ENCODE results near the gene TRPC4. TPM values are rescaled to one million over a fixed set of nuclear protein-coding genes. Genes with fewer than 3 reads are reported as not detected.
"Not testable (repeated sequence)": the region's sequence is repeated elsewhere in the genome, so short reads cannot be mapped to it uniquely, and the experiment has no call there.

The TRPC4 gene
- polyA plus RNA-seq, 1 experiment, result 1.8 TPM

DNA sequence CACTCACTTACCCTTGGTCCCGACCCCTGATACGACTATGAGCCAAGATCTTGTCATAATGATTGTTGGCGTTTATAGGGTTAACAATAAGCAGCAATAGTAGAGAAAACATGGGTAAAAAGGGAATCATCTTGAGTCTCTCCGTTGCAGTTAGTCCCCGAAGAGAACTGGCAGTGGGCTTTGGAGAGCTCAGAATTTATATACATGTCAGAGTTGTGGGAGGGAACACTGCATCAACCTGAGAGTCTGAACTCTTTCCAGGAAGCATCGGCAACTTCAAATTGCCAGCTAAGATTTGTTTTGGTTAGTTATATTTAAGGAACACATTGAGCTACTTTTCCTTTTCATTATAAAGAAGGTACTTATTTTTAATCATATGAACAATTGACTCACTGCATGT, 271.0 kb downstream of the TRPC4 start, which contains the start of gene POSTN:
Gene POSTN, minus strand, starts transcription at position 172 of the 400 bp plus-strand sequence. Its CDS starts 42 bp downstream, at position 130.
- Histone ChIP-seq H3K9me3 (ENCODE audit: control insufficient read depth, insufficient read depth, low read length) (no peaks in the 10 kb centered on the region), H3K27ac (ENCODE audit: low read depth, low read length) (no peak within 1 kb of the TSS), H3K4me3 (ENCODE audit: low read depth, low read length) (peak within 1 kb of the TSS; percentile 60), H3K27me3 (ENCODE audit: control insufficient read depth, insufficient read depth, low read length) (no peaks in the 10 kb centered on the region)
- ChIA-PET POLR2A (interaction anchor here (1.1 kb wide), 1 partner anchor 19 kb away, joined by 6 read pairs; no protein-coding TSS in a partner anchor), CTCF (interaction anchor here (0.6 to 3.1 kb wide), 7 partner anchors 10 to 490 kb away, joined by 3 to 20 read pairs (median 3); no protein-coding TSS in a partner anchor)
- no peak for TF ChIP-seq CTCF (IDR thresholded peaks at IDR 0.05; ENCODE audit: low read depth, low read length)
- DNase-seq (ENCODE audit: low read depth, low spot score), result no peak

GRCh38 chr13:37597477-37598025, 272.0 kb downstream of the TRPC4 start:
- CTCF ChIA-PET, result interaction anchor here (3.1 kb wide), 1 partner anchor 489 kb away, joined by 20 read pairs; no protein-coding TSS in a partner anchor
- no peaks in the 10 kb centered on the region for H3K9me3 ChIP-seq (ENCODE audit: control insufficient read depth, insufficient read depth, low read length)
- no peak for DNase-seq (ENCODE audit: low read depth, low spot score)
- no peak for TF ChIP-seq CTCF (IDR thresholded peaks at IDR 0.05; ENCODE audit: low read depth, low read length)
- H3K27me3 ChIP-seq (ENCODE audit: control insufficient read depth, insufficient read depth, low read length), result no peaks in the 10 kb centered on the region
- no peak overlapping the region for H3K27ac ChIP-seq (ENCODE audit: low read depth, low read length)
- POLR2A ChIA-PET, result no interaction called here
- H3K4me3 ChIP-seq (ENCODE audit: low read depth, low read length), result peak overlapping the region; percentile 60

DNA sequence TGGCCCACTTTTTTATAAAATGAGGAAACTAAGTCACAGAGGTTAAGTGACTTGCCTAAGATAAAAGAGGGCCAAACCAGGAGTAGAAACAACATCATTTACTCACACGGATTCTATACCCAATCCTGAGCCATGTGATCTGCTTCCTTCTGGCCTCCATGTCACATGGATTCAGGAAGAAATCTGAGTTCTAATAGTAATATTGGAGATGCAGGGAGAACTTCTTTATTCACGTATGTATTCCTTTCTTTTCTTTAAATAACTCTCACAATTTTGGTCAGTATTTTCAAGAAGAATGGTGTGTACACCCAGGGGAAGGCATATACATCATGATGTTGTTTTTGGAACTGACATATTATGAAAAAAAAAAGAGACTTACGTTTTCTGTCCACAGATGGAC, 272.8 kb downstream of the TRPC4 start:
- POLR2A ChIA-PET, result no interaction called here
- Histone ChIP-seq H3K27me3 (ENCODE audit: control insufficient read depth, insufficient read depth, low read length) (no peaks in the 10 kb centered on the region), H3K4me3 (ENCODE audit: low read depth, low read length) (peak overlapping the region; percentile 60), H3K27ac (ENCODE audit: low read depth, low read length) (no peak overlapping the region), H3K9me3 (ENCODE audit: control insufficient read depth, insufficient read depth, low read length) (no peaks in the 10 kb centered on the region)
- DNase-seq (ENCODE audit: low read depth, low spot score), result no peak
- CTCF ChIA-PET, result no interaction called here
- TF ChIP-seq CTCF (IDR thresholded peaks at IDR 0.05; ENCODE audit: low read depth, low read length), result no peak

- ChIA-PET CTCF (interaction anchor here (0.5 to 1.3 kb wide), 7 partner anchors 8 to 764 kb away, joined by 3 to 5 read pairs (median 3); no protein-coding TSS in a partner anchor), POLR2A (interaction anchor here (0.6 kb wide), 1 partner anchor 420 kb away, joined by 4 read pairs; no protein-coding TSS in a partner anchor)
- no peaks in the 10 kb centered on the region for H3K27me3 ChIP-seq (ENCODE audit: control insufficient read depth, insufficient read depth, low read length)
- no peak overlapping the region for H3K27ac ChIP-seq (ENCODE audit: low read depth, low read length)
- no peaks in the 10 kb centered on the region for H3K9me3 ChIP-seq (ENCODE audit: control insufficient read depth, insufficient read depth, low read length)
- H3K4me3 ChIP-seq (ENCODE audit: low read depth, low read length), result peak overlapping the region; percentile 31; the same call in 1 of the 2 replicates
- DNase-seq (ENCODE audit: low read depth, low spot score), result no peak
- TF ChIP-seq CTCF (IDR thresholded peaks at IDR 0.05; ENCODE audit: low read depth, low read length), result no peak
Measured at GRCh38 chr13:37595162-37595561, 274.4 kb downstream of the TRPC4 start.

GRCh38 chr13:37594550-37594949, 275.0 kb downstream of the TRPC4 start:
- no peaks in the 10 kb centered on the region for H3K9me3 ChIP-seq (ENCODE audit: control insufficient read depth, insufficient read depth, low read length)
- ChIA-PET CTCF (interaction anchor here (0.6 to 1.3 kb wide), 4 partner anchors 8 to 573 kb away, joined by 3 to 4 read pairs (median 3); no protein-coding TSS in a partner anchor), POLR2A (interaction anchor here (0.6 kb wide), 1 partner anchor 139 kb away, joined by 5 read pairs; no protein-coding TSS in a partner anchor)
- no peak for DNase-seq (ENCODE audit: low read depth, low spot score)
- H3K27me3 ChIP-seq (ENCODE audit: control insufficient read depth, insufficient read depth, low read length), result no peaks in the 10 kb centered on the region
- H3K4me3 ChIP-seq (ENCODE audit: low read depth, low read length), result no peak overlapping the region
- no peak overlapping the region for H3K27ac ChIP-seq (ENCODE audit: low read depth, low read length)
- TF ChIP-seq CTCF (IDR thresholded peaks at IDR 0.05; ENCODE audit: low read depth, low read length), result no peak

- not testable (repeated sequence) for DNase-seq (ENCODE audit: low read depth, low spot score); H3K9me3 ChIP-seq (ENCODE audit: control insufficient read depth, insufficient read depth, low read length)
Measured at GRCh38 chr13:37589381-37589780, 280.2 kb downstream of the TRPC4 start.

More at GRCh38 chr13:37589381-37589780, 280.2 kb downstream of the TRPC4 start:
- H3K27me3 ChIP-seq (ENCODE audit: control insufficient read depth, insufficient read depth, low read length); POLR2A ChIA-PET; H3K27ac ChIP-seq (ENCODE audit: low read depth, low read length); CTCF ChIA-PET; H3K4me3 ChIP-seq (ENCODE audit: low read depth, low read length): not testable (repeated sequence)
